HepG2 (cell line): ENCODE results near the gene GRK3. TPM values are rescaled to one million over a fixed set of nuclear protein-coding genes. Genes with fewer than 3 reads are reported as not detected.

Experiments
- ATAC-seq: fragments of 200-7000 bp; cut with Tn5 transposase; 3 replicates; pipeline ENCODE4 v1.9.1; 2020; ENCODE audit warnings: mild to moderate bottlenecking, moderate library complexity
- BruUV-seq: library from RNA; stranded (reverse); fragments of 400-500 nt; replicated peaks from 2 replicates; lab custom pipeline; 2021; lab: Mats Ljungman, UMichigan
- CTCF ChIA-PET: fragments of 300-600 bp; formaldehyde crosslinking; extraction: SDS; loops from one replicate; lab custom pipeline; 2021; ENCODE audit warnings: low total read pairs, inconsistent platforms, low intra/inter-chr PET ratio; lab: Yijun Ruan, JAX
- POLR2A ChIA-PET: fragments of 350-600 bp; sonication (Branson Sonifier 250); formaldehyde crosslinking; loops from one replicate; lab custom pipeline; 2020; ENCODE audit warnings: antibody characterized with exemption, inconsistent platforms; lab: Yijun Ruan, JAX
- DNase-seq: peaks from one replicate; pipeline ENCODE4 v3.0.0-alpha.2; 2015; ENCODE audit warnings: low spot score
- FAIRE-seq: peaks from 3 replicates; lab custom pipeline; 2011; peaks lifted over from hg19 to GRCh38; lab: Jason Lieb, UNC
- H2AFZ ChIP-seq: one replicate; pipeline ENCODE4 v1.6.1; 2011; ENCODE audit warnings: low read length, inconsistent platforms
- H3K27ac ChIP-seq: fragments of 300-600 bp; 3 replicates; pipeline ENCODE4 v1.8.0; 2011; ENCODE audit warnings: mixed run types, mild to moderate bottlenecking, mixed read lengths, low read length, inconsistent platforms; ENCODE audit not compliant: insufficient read depth; ENCODE audit errors: extremely low read length
- H3K27me3 ChIP-seq, 2 experiments: fragments of 200-600 bp in 1 of 2; 2 replicates in 1 of 2; 3 replicates in 1 of 2; pipeline versions ENCODE4 v1.6.0 to v1.8.0; 2011; ENCODE audit warnings: low read length in 2 of 2, mild to moderate bottlenecking in 2 of 2, moderate library complexity in 2 of 2, inconsistent platforms in 1 of 2; ENCODE audit not compliant: insufficient read depth in 2 of 2, control insufficient read depth in 1 of 2
- H3K36me3 ChIP-seq, 2 experiments: fragments of 200-600 bp in 1 of 2; replicated peaks in 1 of 2; 2 replicates in 1 of 2; 3 replicates in 1 of 2; pipeline versions ENCODE4 v1.5.1 to v1.8.0; 2011; ENCODE audit warnings: low read length in 2 of 2, inconsistent platforms in 1 of 2; ENCODE audit not compliant: insufficient read depth in 2 of 2, control insufficient read depth in 1 of 2
- H3K4me1 ChIP-seq: 2 replicates; pipeline ENCODE4 v1.5.1; 2012; ENCODE audit warnings: low read length, inconsistent platforms; ENCODE audit not compliant: insufficient read depth
- H3K4me2 ChIP-seq: 2 replicates; pipeline ENCODE4 v1.6.0; 2011; ENCODE audit warnings: low read depth, low read length, inconsistent platforms
- H3K4me3 ChIP-seq, 3 experiments: fragments of 200-600 bp in 1 of 3; sonication (generic), shearing (Covaris generic) in 1 of 3; replicated peaks in 1 of 3; 2 replicates each; pipeline ENCODE4 v1.5.1; 2011 to 2016; ENCODE audit warnings: low read length in 3 of 3, inconsistent platforms in 2 of 3, low read depth in 2 of 3, mild to moderate bottlenecking in 2 of 3, control low read depth in 1 of 3, mixed read lengths in 1 of 3; ENCODE audit not compliant: insufficient read depth in 1 of 3
- H3K79me2 ChIP-seq: one replicate; pipeline ENCODE4 v1.6.1; 2011; ENCODE audit warnings: low read length, inconsistent platforms; ENCODE audit not compliant: insufficient read depth
- H3K9ac ChIP-seq: 2 replicates; pipeline ENCODE4 v1.6.0; 2011; ENCODE audit warnings: mild to moderate bottlenecking, low read depth, low read length, inconsistent platforms; ENCODE audit not compliant: insufficient read depth
- H3K9me3 ChIP-seq: 2 replicates; pipeline ENCODE4 v1.5.1; 2012; ENCODE audit warnings: mild to moderate bottlenecking, low read length
- H4K20me1 ChIP-seq: 2 replicates; pipeline ENCODE4 v1.6.0; 2011; ENCODE audit warnings: inconsistent platforms, mild to moderate bottlenecking, low read length, moderate library complexity; ENCODE audit not compliant: insufficient read depth
- AFF4 ChIP-seq: sonication (generic); formaldehyde crosslinking; IDR thresholded peaks from 2 replicates; pipeline ENCODE4 v1.4.0; 2020; ENCODE audit warnings: missing genetic modification reagents
- ARID3A ChIP-seq: IDR thresholded peaks from 2 replicates; pipeline ENCODE4 v1.6.1; 2012; ENCODE audit warnings: low read depth, low read length, improper control_type of control experiment
- ATF3 ChIP-seq: sonication (generic); formaldehyde crosslinking; IDR thresholded peaks from 2 replicates; pipeline ENCODE4 v1.4.0; 2020; ENCODE audit warnings: missing genetic modification reagents
- HDAC2 ChIP-seq: sonication (generic); formaldehyde crosslinking; IDR thresholded peaks from 2 replicates; pipeline ENCODE4 v1.4.0; 2020; ENCODE audit warnings: missing genetic modification reagents
- HHEX ChIP-seq: IDR thresholded peaks from 2 replicates; pipeline ENCODE4 v1.6.1; 2016; ENCODE audit warnings: control low read depth
- NFYC ChIP-seq: IDR thresholded peaks from 2 replicates; pipeline ENCODE4 v1.6.1; 2016; ENCODE audit warnings: missing genetic modification reagents, missing compliant biosample characterization
- PAXIP1 ChIP-seq: sonication (generic); formaldehyde crosslinking; conservative IDR thresholded peaks from 2 replicates; pipeline ENCODE4 v1.4.0; 2020; ENCODE audit warnings: mild to moderate bottlenecking, missing genetic modification reagents, moderate library complexity
- PHF5A ChIP-seq: IDR thresholded peaks from one replicate; pipeline ENCODE4 v1.6.1; 2018; ENCODE audit warnings: low read depth, missing genetic modification reagents; ENCODE audit not compliant: unreplicated experiment
- RORA ChIP-seq: sonication (generic); formaldehyde crosslinking; IDR thresholded peaks from 2 replicates; pipeline ENCODE4 v1.5.0; 2020; ENCODE audit warnings: mild to moderate bottlenecking, missing genetic modification reagents, moderate library complexity
- SCMH1 ChIP-seq: sonication (generic); formaldehyde crosslinking; IDR thresholded peaks from 2 replicates; pipeline ENCODE4 v1.9.0; 2021; ENCODE audit warnings: missing genetic modification reagents, mild to moderate bottlenecking, borderline replicate concordance
- STAT5B ChIP-seq: sonication (generic); formaldehyde crosslinking; IDR thresholded peaks from 2 replicates; pipeline ENCODE4 v1.4.0; 2020; ENCODE audit warnings: missing genetic modification reagents
- ZFP41 ChIP-seq: sonication (generic); formaldehyde crosslinking; IDR thresholded peaks from 2 replicates; pipeline ENCODE4 v1.4.0; 2020; ENCODE audit warnings: mild to moderate bottlenecking, missing genetic modification reagents, borderline replicate concordance
- ZNF230 ChIP-seq: sonication (generic); formaldehyde crosslinking; IDR thresholded peaks from 2 replicates; pipeline ENCODE4 v1.4.0; 2020; ENCODE audit warnings: mild to moderate bottlenecking, missing genetic modification reagents
- ZNF501 ChIP-seq: sonication (generic); formaldehyde crosslinking; IDR thresholded peaks from 2 replicates; pipeline ENCODE4 v1.5.1; 2020; ENCODE audit warnings: mild to moderate bottlenecking, moderate library complexity, missing genetic modification reagents
- ZNF546 ChIP-seq: sonication (generic); formaldehyde crosslinking; conservative IDR thresholded peaks from 2 replicates; pipeline ENCODE4 v1.8.1; 2023; ENCODE audit warnings: mild to moderate bottlenecking, missing genetic modification reagents
- ZNF589 ChIP-seq: sonication (generic); formaldehyde crosslinking; conservative IDR thresholded peaks from 2 replicates; pipeline ENCODE4 v1.8.0; 2022; ENCODE audit warnings: mild to moderate bottlenecking, moderate library complexity, missing genetic modification reagents
- ZNF746 ChIP-seq: sonication (generic); formaldehyde crosslinking; IDR thresholded peaks from 2 replicates; pipeline ENCODE4 v1.8.0; 2022; ENCODE audit warnings: mild to moderate bottlenecking, missing genetic modification reagents
- WGBS: methylation state at CpG from one replicate; pipeline ENCODE4 v1.1.6; 2017; ENCODE audit warnings: low lambda C conversion rate; 5-methylcytosine and 5-hydroxymethylcytosine counted together
- in situ Hi-C: cut with HindIII; loops from 2 replicates; pipeline ENCODE4 v1.10.0; 2017; ENCODE audit warnings: low pct_unique_long_range_greater_than_20kb; ENCODE audit not compliant: extremely low pct_ligation_motif_present
- intact Hi-C: fragments of 100-400 bp; cut with micrococcal nuclease; formaldehyde crosslinking; loops from one replicate; pipeline ENCODE4 v1.10.0; 2022; ENCODE audit not compliant: unreplicated experiment
- polyA plus RNA-seq, 8 experiments: library from polyadenylated mRNA; depleted of rRNA in 3 of 8; stranded (reverse) in 7 of 8; unstranded in 1 of 8; fragments of >200 nt; fragmentation: Illumina TruSeq in 4 of 8; extraction: Trizol in 4 of 8; gene quantifications; 2 replicates each; pipeline versions ENCODE4 v1.2.1 to v1.2.3, GENCODE V29; 2011 to 2016; ENCODE audit warnings: low read depth in 4 of 8, missing spikeins in 1 of 8, mixed read lengths in 1 of 8; ENCODE audit not compliant: insufficient read depth in 1 of 8
- total RNA-seq, 5 experiments: library from RNA; depleted of rRNA; stranded (reverse); fragments of >200 nt; fragmentation: Illumina TruSeq; extraction: Trizol; gene quantifications; 2 replicates each; pipeline ENCODE4 v1.2.3, GENCODE V29; 2016; ENCODE audit warnings: low read depth in 1 of 5

Gene GRK3
- total and polyA plus RNA-seq, 2 of the 13 experiments (the other 11 are each of a cell fraction or from before 2014, with no cell fraction given) = 8.5 to 16.7 TPM

GRCh38 chr22:25551396-25551795 is 13.1 kb upstream of the GRK3 start:
- no peak overlapping the region for H3K27ac ChIP-seq
- BruUV-seq = no TSS peak
- no peaks in the 10 kb centered on the region for H3K79me2 ChIP-seq
- H3K36me3 ChIP-seq = no peaks in the 10 kb centered on the region
- ATAC-seq (no peak), FAIRE-seq (no peak), DNase-seq (no peak)
- no peak overlapping the region for H3K4me2 ChIP-seq
- H2AFZ ChIP-seq = no peak overlapping the region
- H3K9me3 ChIP-seq = no peaks in the 10 kb centered on the region
- H3K27me3 ChIP-seq = no peaks in the 10 kb centered on the region
- H4K20me1 ChIP-seq = no peaks in the 10 kb centered on the region
- POLR2A ChIA-PET = no interaction called here
- H3K9ac ChIP-seq = no peak overlapping the region
- in situ Hi-C loops (no loop called here), intact Hi-C loops (no loop called here)
- no peak overlapping the region for H3K4me3 ChIP-seq
- H3K4me1 ChIP-seq = peaks cover 27% of the 10 kb centered on the region
- 100% methylated on average over 1 of the region's 1 CpG for WGBS
- CTCF ChIA-PET = no interaction called here
- TF ChIP-seq NFYC (CRISPR knock-in tag) (no peak), ARID3A (no peak), HDAC2 (CRISPR knock-in tag) (no peak), ZNF746 (CRISPR knock-in tag) (no peak), ZFP41 (CRISPR knock-in tag) (no peak), PAXIP1 (CRISPR knock-in tag) (no peak), RORA (CRISPR knock-in tag) (no peak), ZNF230 (no peak), AFF4 (no peak), ZNF589 (CRISPR knock-in tag) (no peak), ZNF501 (CRISPR knock-in tag) (no peak), STAT5B (CRISPR knock-in tag) (no peak), SCMH1 (CRISPR knock-in tag) (no peak), ATF3 (no peak), ZNF546 (CRISPR knock-in tag) (no peak), HHEX (no peak), PHF5A (no peak)
